ENCODE results near the gene TMEM143. TPM values are rescaled to one million over a fixed set of nuclear protein-coding genes. Genes with fewer than 3 reads are reported as not detected.

TMEM143 gene
- total and polyA plus RNA-seq, 2 of the 8 experiments (the other 6 are each of a cell fraction or from before 2014, with no cell fraction given): 14.2 to 19.1 TPM

DNA sequence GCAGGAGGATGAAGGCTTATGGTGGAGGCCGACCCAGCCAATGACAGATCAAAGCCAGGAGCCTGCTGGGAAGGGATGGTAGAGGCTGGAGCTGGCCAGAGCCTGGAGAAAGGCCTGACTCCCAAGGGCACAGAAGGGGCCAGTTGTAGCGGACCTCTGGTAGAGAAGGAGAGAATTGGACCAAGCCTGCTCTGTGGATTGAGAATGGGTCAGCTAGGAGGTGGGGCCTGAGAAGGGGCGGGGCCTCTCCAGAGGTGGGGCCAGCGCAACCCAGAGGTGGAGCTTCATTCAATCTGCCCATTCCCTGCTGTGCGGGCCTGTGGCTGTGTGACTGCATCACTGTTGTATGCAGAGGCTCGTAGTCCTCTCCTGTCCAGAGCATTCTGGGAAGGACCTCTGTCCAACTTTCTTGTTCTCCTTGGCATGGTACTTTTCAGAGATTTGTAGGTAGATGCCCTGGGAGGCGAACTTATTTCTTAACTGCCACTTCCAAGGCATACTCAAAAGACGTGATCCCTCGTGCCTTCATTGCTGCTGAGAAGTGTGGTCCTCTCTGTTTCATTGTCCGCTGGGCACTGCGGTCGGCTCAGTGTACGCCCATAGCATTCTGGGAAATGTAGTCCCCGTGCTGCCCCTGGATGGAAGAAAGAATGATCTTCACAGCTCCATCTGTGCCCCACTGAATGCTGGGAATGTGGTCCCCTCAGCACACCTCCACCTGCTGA, 36.4 kb upstream of the TMEM143 start (continued):
- TF ChIP-seq PHF8 (conservative IDR thresholded peaks at IDR 0.05; ENCODE audit: low read depth, low read length) (peak; percentile 56; the same call in 1 of the 2 replicates), CTCF (IDR thresholded peaks at IDR 0.05; ENCODE audit: control extremely low read depth in 1 of 3, insufficient read depth in 1 of 3, low read depth in 1 of 3, low read length in 3 of 3) (no peak), POLR2A (IDR thresholded peaks at IDR 0.05; ENCODE audit: control extremely low read depth in 1 of 2, low read depth in 2 of 2, low read length in 2 of 2) (peak; percentile 68 to 84; a peak in 2 of 3 replicates), SIN3A (conservative IDR thresholded peaks at IDR 0.05 in 1 of 2, IDR thresholded peaks at IDR 0.05 in 1 of 2; ENCODE audit: low read depth in 1 of 2, low read length in 2 of 2) (0 out of 4 replicates have a peak, but pooled peaks of 1 of the 2 experiments have one; percentile 39), SP1 (IDR thresholded peaks at IDR 0.05; ENCODE audit: low read depth, low read length) (peak; percentile 8; the same call in 1 of the 2 replicates), ATF2 (IDR thresholded peaks at IDR 0.05; ENCODE audit: low read length) (peak; percentile 83), TAF1 (IDR thresholded peaks at IDR 0.05; ENCODE audit: low read depth, low read length) (no peak), MAX (IDR thresholded peaks at IDR 0.05) (peak; percentile 78; the same call in 1 of the 2 replicates), CHD2 (IDR thresholded peaks at IDR 0.05; ENCODE audit: low read length) (no peak), RAD21 (IDR thresholded peaks at IDR 0.05 in 1 of 2, conservative IDR thresholded peaks at IDR 0.05 in 1 of 2; ENCODE audit: low read depth in 2 of 2, low read length in 2 of 2) (no peak), SP2 (IDR thresholded peaks at IDR 0.05; ENCODE audit: low read length) (no peak), SP4 (IDR thresholded peaks at IDR 0.05; ENCODE audit: low read length) (peak; percentile 85; the same call in 1 of the 2 replicates), KDM4A (IDR thresholded peaks at IDR 0.05; ENCODE audit: low read depth, low read length, severe bottlenecking) (peak; percentile 34), SIRT6 (IDR thresholded peaks at IDR 0.05; ENCODE audit: low read length) (no peak), SUZ12 (IDR thresholded peaks at IDR 0.05; ENCODE audit: low read length) (no peak)
- TF ChIP-seq, protein P1, sequence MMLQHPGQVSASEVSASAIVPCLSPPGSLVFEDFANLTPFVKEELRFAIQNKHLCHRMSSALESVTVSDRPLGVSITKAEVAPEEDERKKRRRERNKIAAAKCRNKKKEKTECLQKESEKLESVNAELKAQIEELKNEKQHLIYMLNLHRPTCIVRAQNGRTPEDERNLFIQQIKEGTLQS (IDR thresholded peaks at IDR 0.05; ENCODE audit: insufficient read depth, low read depth, low read length): no peak
- TF ChIP-seq, protein P2, sequence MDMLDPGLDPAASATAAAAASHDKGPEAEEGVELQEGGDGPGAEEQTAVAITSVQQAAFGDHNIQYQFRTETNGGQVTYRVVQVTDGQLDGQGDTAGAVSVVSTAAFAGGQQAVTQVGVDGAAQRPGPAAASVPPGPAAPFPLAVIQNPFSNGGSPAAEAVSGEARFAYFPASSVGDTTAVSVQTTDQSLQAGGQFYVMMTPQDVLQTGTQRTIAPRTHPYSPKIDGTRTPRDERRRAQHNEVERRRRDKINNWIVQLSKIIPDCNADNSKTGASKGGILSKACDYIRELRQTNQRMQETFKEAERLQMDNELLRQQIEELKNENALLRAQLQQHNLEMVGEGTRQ (IDR thresholded peaks at IDR 0.05; ENCODE audit: low read length): 0 out of 2 replicates have a peak, but pooled peaks have one; percentile 11
